GM23248 (cell line): ENCODE measurements around the gene DCHS2. TPM values are rescaled to one million over a fixed set of nuclear protein-coding genes. Genes with fewer than 3 reads are reported as not detected.
A peak's percentile ranks its signal among the peaks of the same experiment; 100 is the strongest.

Experiments used
- DNase-seq: peaks from one replicate; pipeline ENCODE4 v3.0.0-alpha.2; 2015
- H2AFZ ChIP-seq: fragments of 200-600 bp; sonication (generic); 2 replicates; pipeline ENCODE4 v1.6.1; 2016; ENCODE audit warnings: antibody characterized with exemption
- H3F3A ChIP-seq: fragments of 200-600 bp; sonication (generic); 2 replicates; pipeline ENCODE4 v1.6.1; 2016; ENCODE audit warnings: mild to moderate bottlenecking, antibody characterized with exemption, mixed run types; ENCODE audit not compliant: insufficient read depth
- H3K27ac ChIP-seq: fragments of 200-600 bp; sonication (generic); 2 replicates; pipeline ENCODE4 v1.5.1; 2016; ENCODE audit warnings: mild to moderate bottlenecking
- H3K27me3 ChIP-seq: fragments of 200-600 bp; sonication (generic); replicated peaks from 2 replicates; pipeline ENCODE4 v1.6.1; 2016; ENCODE audit warnings: mild to moderate bottlenecking; ENCODE audit not compliant: insufficient read depth
- H3K36me3 ChIP-seq: fragments of 200-600 bp; sonication (generic); 2 replicates; pipeline ENCODE4 v1.6.1; 2016; ENCODE audit warnings: low read depth, mild to moderate bottlenecking
- H3K4me1 ChIP-seq: fragments of 200-600 bp; sonication (generic); 2 replicates; pipeline ENCODE4 v1.6.1; 2016; ENCODE audit warnings: mild to moderate bottlenecking; ENCODE audit not compliant: insufficient read depth
- H3K4me2 ChIP-seq: fragments of 200-600 bp; sonication (generic); one replicate; pipeline ENCODE4 v1.6.1; 2016; ENCODE audit warnings: mild to moderate bottlenecking; ENCODE audit not compliant: unreplicated experiment
- H3K4me3 ChIP-seq: fragments of 200-600 bp; sonication (generic); 2 replicates; pipeline ENCODE4 v1.5.1; 2016; ENCODE audit warnings: mild to moderate bottlenecking
- H3K79me2 ChIP-seq: fragments of 200-600 bp; sonication (generic); 2 replicates; pipeline ENCODE4 v1.6.1; 2016; ENCODE audit warnings: mild to moderate bottlenecking; ENCODE audit not compliant: insufficient read depth
- H3K9ac ChIP-seq: fragments of 200-600 bp; sonication (generic); 2 replicates; pipeline ENCODE4 v1.6.1; 2016; ENCODE audit warnings: mild to moderate bottlenecking
- H3K9me2 ChIP-seq: fragments of 200-600 bp; sonication (generic); 2 replicates; pipeline ENCODE4 v1.6.1; 2016; ENCODE audit warnings: mixed run types, mild to moderate bottlenecking, moderate library complexity; ENCODE audit not compliant: insufficient read depth
- H3K9me3 ChIP-seq: fragments of 200-600 bp; sonication (generic); one replicate; pipeline ENCODE4 v1.6.1; 2017; ENCODE audit warnings: low read depth
- H4K20me1 ChIP-seq: fragments of 200-600 bp; sonication (generic); 2 replicates; pipeline ENCODE4 v1.6.0; 2016; ENCODE audit not compliant: insufficient read depth
- EZH2 ChIP-seq: fragments of 200-600 bp; sonication (generic); IDR thresholded peaks from 2 replicates; pipeline ENCODE4 v1.6.1; 2018; ENCODE audit warnings: antibody characterized with exemption, mild to moderate bottlenecking; ENCODE audit not compliant: insufficient read depth, poor library complexity, severe bottlenecking
- EZH2phosphoT487 ChIP-seq: fragments of 200-600 bp; sonication (generic); IDR thresholded peaks from 2 replicates; pipeline ENCODE4 v1.6.1; 2018; ENCODE audit warnings: antibody characterized with exemption, moderate library complexity, mild to moderate bottlenecking, low read depth; ENCODE audit not compliant: insufficient read depth
- WGBS, 2 experiments: methylation state at CpG; one replicate each; pipeline ENCODE4 v1.1.6; 2015 to 2017; ENCODE audit warnings: low lambda C conversion rate in 2 of 2, low coverage in 1 of 2; ENCODE audit errors: missing lambda C conversion rate in 2 of 2; 5-methylcytosine and 5-hydroxymethylcytosine counted together
- in situ Hi-C: fragments of 300-500 bp; cut with MboI; formaldehyde crosslinking; loops from 2 replicates; pipeline ENCODE4 v1.15.0; 2020
- polyA plus RNA-seq: library from polyadenylated mRNA; unstranded; fragments of >200 nt; fragmentation: Nextera tagmentation; extraction: Ambion mirVana; gene quantifications from 2 replicates; pipeline ENCODE4 v1.2.1, GENCODE V29; 2016
- total RNA-seq: library from RNA; depleted of rRNA; stranded (reverse); fragments of >200 nt; shearing (Covaris generic); gene quantifications from 2 replicates; pipeline ENCODE4 v1.2.3, GENCODE V29; 2014

The DCHS2 gene
- total and polyA plus RNA-seq, 2 experiments from 2014 or later: not detected

DNA sequence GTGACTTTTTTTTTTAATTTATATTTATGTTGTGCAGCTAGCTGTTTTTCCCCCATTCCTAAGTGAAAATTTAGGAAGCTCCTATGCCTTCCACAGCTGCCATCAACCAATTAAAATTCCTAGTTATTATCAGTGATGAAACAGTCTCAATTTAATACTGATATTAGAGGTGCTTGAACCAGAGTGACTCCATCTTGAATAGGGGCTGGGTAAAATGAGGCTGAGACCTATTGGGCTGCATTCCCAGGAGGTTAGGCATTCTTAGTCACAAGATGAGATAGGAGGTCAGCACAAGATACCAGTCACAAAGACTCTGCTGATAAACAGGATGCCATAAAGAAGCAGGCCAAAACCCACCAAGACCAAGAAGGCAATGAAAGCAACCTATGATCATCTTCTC lies 136.7 kb downstream of the DCHS2 start:
- Histone ChIP-seq H2AFZ (no peak overlapping the region), H4K20me1 (no peaks in the 10 kb centered on the region), H3K4me1 (no peaks in the 10 kb centered on the region), H3K27me3 (no peaks in the 10 kb centered on the region; the same call in 1 of the 2 replicates), H3K27ac (no peak overlapping the region), H3F3A (no peaks in the 10 kb centered on the region), H3K9me2 (no peaks in the 10 kb centered on the region), H3K79me2 (no peaks in the 10 kb centered on the region), H3K36me3 (no peaks in the 10 kb centered on the region), H3K4me2 (no peak overlapping the region), H3K9me3 (no peaks in the 10 kb centered on the region), H3K9ac (no peak overlapping the region), H3K4me3 (no peak overlapping the region)
- no peak for DNase-seq
- TF ChIP-seq EZH2 (no peak), EZH2phosphoT487 (no peak)
- in situ Hi-C loops: no loop called here

DNA sequence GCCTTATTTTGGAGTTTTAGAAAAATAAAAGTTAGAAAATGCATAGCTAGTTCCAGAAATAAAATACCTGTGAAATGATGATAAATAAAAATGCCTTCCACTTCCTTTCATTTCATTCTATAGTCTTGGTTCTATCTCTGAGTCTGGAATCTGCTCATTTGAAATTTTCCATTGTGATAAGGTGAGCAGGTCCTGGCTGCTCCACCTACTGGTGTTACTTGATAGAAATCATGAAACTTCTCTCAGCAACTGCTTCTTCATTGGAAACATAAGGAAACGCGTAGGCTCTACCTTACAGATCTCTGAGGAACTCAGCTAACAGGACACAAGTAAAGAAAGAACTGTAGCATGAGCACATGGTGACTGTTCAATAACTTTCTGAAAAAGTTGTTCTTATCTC lies 141.8 kb downstream of the DCHS2 start:
- H3K79me2 ChIP-seq: no peaks in the 10 kb centered on the region
- no peaks in the 10 kb centered on the region for H3K9me3 ChIP-seq
- H2AFZ ChIP-seq: no peak overlapping the region
- H3K4me1 ChIP-seq: no peaks in the 10 kb centered on the region
- no peak overlapping the region for H3K4me2 ChIP-seq
- no peaks in the 10 kb centered on the region for H3K9me2 ChIP-seq
- H3F3A ChIP-seq: no peaks in the 10 kb centered on the region
- in situ Hi-C loops: no loop called here
- no peak overlapping the region for H3K4me3 ChIP-seq
- H3K36me3 ChIP-seq: no peaks in the 10 kb centered on the region
- H3K27ac ChIP-seq: no peak overlapping the region
- WGBS, 2 experiments: 95 to 97% methylated on average over 2 of the region's 2 CpGs
- H3K9ac ChIP-seq: no peak overlapping the region
- peaks cover 11% of the 10 kb centered on the region for H3K27me3 ChIP-seq
- DNase-seq: peak; percentile 37
- TF ChIP-seq EZH2phosphoT487 (no peak), EZH2 (no peak)
- H4K20me1 ChIP-seq: no peaks in the 10 kb centered on the region

DNA sequence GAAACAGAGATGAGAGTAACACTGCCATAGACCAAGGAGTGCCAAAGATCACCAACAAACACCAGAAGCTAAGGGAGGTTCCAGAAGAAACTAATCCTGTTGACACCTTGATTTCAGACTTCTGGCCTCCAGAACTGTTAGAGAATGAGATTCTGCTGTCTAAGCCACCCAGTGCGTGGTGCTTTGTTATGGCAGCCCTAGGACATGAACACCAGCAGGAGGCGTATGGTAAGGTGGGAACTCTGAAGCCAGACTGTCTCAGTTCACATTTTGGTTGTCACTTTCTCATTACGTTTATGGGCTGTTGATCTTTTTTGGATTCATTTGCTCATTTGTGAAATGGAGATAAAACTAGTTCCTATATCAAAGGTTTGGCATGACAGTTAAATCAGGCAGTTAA lies 142.9 kb downstream of the DCHS2 start:
- Histone ChIP-seq H3K36me3 (no peaks in the 10 kb centered on the region), H3K9me3 (no peaks in the 10 kb centered on the region), H4K20me1 (no peaks in the 10 kb centered on the region), H3F3A (no peaks in the 10 kb centered on the region), H3K4me2 (no peak overlapping the region), H3K4me3 (no peak overlapping the region), H3K27me3 (peaks cover 11% of the 10 kb centered on the region), H2AFZ (no peak overlapping the region), H3K27ac (no peak overlapping the region), H3K4me1 (no peaks in the 10 kb centered on the region), H3K79me2 (no peaks in the 10 kb centered on the region), H3K9ac (no peak overlapping the region), H3K9me2 (no peaks in the 10 kb centered on the region)
- in situ Hi-C loops: no loop called here
- no peak for DNase-seq
- no peak for TF ChIP-seq EZH2
- TF ChIP-seq EZH2phosphoT487: no peak
- WGBS, 2 experiments: 47 to 60% methylated on average over 3 of the region's 3 CpGs

DNA sequence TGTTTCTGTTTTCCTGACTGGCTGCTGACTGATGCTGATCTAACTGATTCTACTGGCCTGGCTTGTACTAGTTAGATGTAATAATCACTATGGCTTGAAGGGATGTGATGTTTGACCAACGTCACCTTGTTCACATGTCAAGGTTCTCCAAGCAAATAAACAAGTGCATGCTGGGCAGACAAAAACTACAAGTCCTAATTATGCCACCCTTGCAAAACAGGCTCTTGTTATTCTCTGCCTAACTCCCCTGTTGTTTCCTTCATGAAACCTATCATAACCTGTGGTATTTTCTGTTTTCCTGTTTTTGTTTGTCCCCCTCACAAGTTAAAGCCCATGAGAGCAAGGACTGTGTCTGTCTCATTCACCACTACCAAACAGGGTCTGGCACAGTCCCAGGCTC lies 146.2 kb downstream of the DCHS2 start:
- in situ Hi-C loops: no loop called here
- Histone ChIP-seq H3K4me3 (no peak overlapping the region), H2AFZ (no peak overlapping the region), H4K20me1 (no peaks in the 10 kb centered on the region), H3F3A (no peaks in the 10 kb centered on the region), H3K79me2 (no peaks in the 10 kb centered on the region), H3K27me3 (peaks cover 11% of the 10 kb centered on the region; the same call in 1 of the 2 replicates), H3K36me3 (no peaks in the 10 kb centered on the region), H3K27ac (no peak overlapping the region), H3K9me3 (no peaks in the 10 kb centered on the region), H3K4me2 (no peak overlapping the region), H3K9me2 (no peaks in the 10 kb centered on the region), H3K9ac (no peak overlapping the region), H3K4me1 (no peaks in the 10 kb centered on the region)
- TF ChIP-seq EZH2 (no peak), EZH2phosphoT487 (no peak)
- WGBS, 2 experiments: 15 to 32% methylated on average over 1 of the region's 1 CpG
- DNase-seq: no peak

DNA sequence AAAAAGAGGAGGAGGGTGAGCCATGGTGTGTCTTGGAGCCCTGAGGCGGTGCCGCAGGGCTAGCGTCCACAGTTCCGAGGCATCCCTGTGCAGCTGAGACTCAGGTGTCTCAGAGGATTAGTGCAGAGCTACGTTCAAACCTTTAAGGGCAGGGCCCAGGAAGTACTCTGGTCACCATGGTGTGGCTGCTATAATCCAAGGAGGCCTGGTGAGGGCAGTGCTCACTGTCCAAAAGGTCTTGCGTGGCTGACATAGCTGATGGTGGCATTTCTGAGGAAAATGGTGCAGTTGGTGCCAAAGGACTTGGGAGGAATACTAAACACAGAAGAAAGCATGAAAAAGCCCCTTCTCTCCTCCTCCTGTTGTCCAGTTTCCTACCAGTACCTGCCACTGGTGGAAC lies 146.9 kb downstream of the DCHS2 start:
- Histone ChIP-seq H3K36me3 (no peaks in the 10 kb centered on the region), H3K4me2 (no peak overlapping the region), H3F3A (no peaks in the 10 kb centered on the region), H3K27me3 (peaks cover 11% of the 10 kb centered on the region; the same call in 1 of the 2 replicates), H3K9me2 (no peaks in the 10 kb centered on the region), H3K4me1 (no peaks in the 10 kb centered on the region), H3K9ac (no peak overlapping the region), H4K20me1 (no peaks in the 10 kb centered on the region), H2AFZ (no peak overlapping the region), H3K79me2 (no peaks in the 10 kb centered on the region), H3K27ac (no peak overlapping the region), H3K4me3 (no peak overlapping the region), H3K9me3 (no peaks in the 10 kb centered on the region)
- in situ Hi-C loops: no loop called here
- no peak for DNase-seq
- no peak for TF ChIP-seq EZH2
- TF ChIP-seq EZH2phosphoT487: no peak
- 74 to 77% methylated on average over 6 of the region's 6 CpGs for WGBS, 2 experiments
